CD4-positive, alpha-beta T cell (primary cell): ENCODE results near the gene FCRL3. TPM values are rescaled to one million over a fixed set of nuclear protein-coding genes. Genes with fewer than 3 reads are reported as not detected.

ENCODE experiments used
- ATAC-seq: fragments of 200-7000 bp; cut with Tn5 transposase; one replicate; pipeline ENCODE4 v1.10.0; 2022; ENCODE audit warnings: mild to moderate bottlenecking; ENCODE audit not compliant: poor library complexity
- CTCF ChIA-PET: fragments of 350-600 bp; sonication (Branson Sonifier 250); formaldehyde crosslinking; loops from one replicate; lab custom pipeline; 2021; ENCODE audit warnings: antibody characterized with exemption, inconsistent platforms; lab: Charles Lee
- POLR2A ChIA-PET: fragments of 350-600 bp; sonication (Branson Sonifier 250); formaldehyde crosslinking; loops from one replicate; lab custom pipeline; 2021; ENCODE audit warnings: antibody characterized with exemption, inconsistent platforms; lab: Charles Lee
- DNase-seq, 14 experiments: peaks; one replicate each; pipeline ENCODE4 v3.0.0-alpha.2; 2013 to 2020; ENCODE audit warnings: mixed read lengths in 2 of 14
- H3K27ac ChIP-seq, 2 donors: one replicate each; pipeline versions ENCODE4 v1.5.1 to v1.7.0; 2013; ENCODE audit warnings: low read length in 2 of 2, low read depth in 1 of 2, mild to moderate bottlenecking in 1 of 2
- H3K27me3 ChIP-seq, 2 experiments: 1 replicate in 1 of 2; 2 replicates in 1 of 2; pipeline versions ENCODE4 v1.6.1 to v1.7.0; 2013; ENCODE audit warnings: low read length in 2 of 2, control low read depth in 1 of 2, mild to moderate bottlenecking in 1 of 2, moderate library complexity in 1 of 2; ENCODE audit not compliant: insufficient read depth in 2 of 2, control insufficient read depth in 1 of 2
- H3K36me3 ChIP-seq: one replicate; pipeline ENCODE4 v1.6.1; 2013; ENCODE audit warnings: low read length, control low read depth; ENCODE audit not compliant: insufficient read depth
- H3K4me1 ChIP-seq: one replicate; pipeline ENCODE4 v1.6.1; 2013; ENCODE audit warnings: low read length, control low read depth; ENCODE audit not compliant: insufficient read depth
- H3K4me3 ChIP-seq: one replicate; pipeline ENCODE4 v1.5.1; 2013; ENCODE audit warnings: mild to moderate bottlenecking, low read length, moderate library complexity
- H3K9me3 ChIP-seq, 2 experiments: 1 replicate in 1 of 2; 2 replicates in 1 of 2; pipeline versions ENCODE4 v1.6.1 to v1.7.0; 2013; ENCODE audit warnings: low read length in 2 of 2, mild to moderate bottlenecking in 2 of 2, control low read depth in 1 of 2, moderate library complexity in 1 of 2; ENCODE audit not compliant: control insufficient read depth in 1 of 2, insufficient read depth in 1 of 2
- H3K27ac Mint-ChIP-seq: one replicate; pipeline ENCODE4 v1.8.0; 2020; ENCODE audit warnings: mixed read lengths
- H3K27me3 Mint-ChIP-seq: one replicate; pipeline ENCODE4 v1.8.0; 2021; ENCODE audit warnings: mixed read lengths
- H3K36me3 Mint-ChIP-seq: one replicate; pipeline ENCODE4 v1.8.0; 2021; ENCODE audit warnings: low read depth, mixed read lengths
- H3K4me1 Mint-ChIP-seq: one replicate; pipeline ENCODE4 v1.8.0; 2021; ENCODE audit warnings: low read depth, mixed read lengths
- H3K4me3 Mint-ChIP-seq: one replicate; pipeline ENCODE4 v1.8.0; 2020; ENCODE audit warnings: mild to moderate bottlenecking, mixed read lengths
- H3K9me3 Mint-ChIP-seq: one replicate; pipeline ENCODE4 v1.8.0; 2020; ENCODE audit warnings: mixed read lengths
- CTCF ChIP-seq: fragments of 200-600 bp; IDR thresholded peaks from one replicate; pipeline ENCODE4 v1.8.0; 2022; ENCODE audit warnings: antibody characterized with exemption, mild to moderate bottlenecking
- intact Hi-C, 2 experiments: fragments of 100-400 bp; cut with DNase I in 1 of 2; cut with micrococcal nuclease in 1 of 2; formaldehyde crosslinking; loops; one replicate each; pipeline versions ENCODE4 v1.15.1 to v1.9.0; 2023 to 2025; cut with DNase I, micrococcal nuclease
- total RNA-seq, 174 experiments: library from RNA in 2 of 174; stranded (reverse) in 2 of 174; gene quantifications; one replicate each; pipeline ENCODE4 v1.2.3 and lab custom pipeline; 2021 to 2026

Gene FCRL3
- total RNA-seq, 2 experiments from 2014 or later, result 0.99 to 1.1 TPM

- CTCF ChIA-PET, result interaction anchor here (1.1 kb wide), 1 partner anchor 9 kb away, joined by 3 read pairs; the partner anchor contains the start of gene FCRL3
Measured at GRCh38 chr1:157691285-157691920, 9.2 kb downstream of the FCRL3 start.

GRCh38 chr1:157682710-157683437 is 17.7 kb downstream of the FCRL3 start:
- CTCF ChIA-PET, result no interaction called here
- H3K4me3 ChIP-seq, result no peak overlapping the region
- Mint-ChIP-seq H3K4me1 (no peaks in the 10 kb centered on the region), H3K36me3 (no peaks in the 10 kb centered on the region), H3K9me3 (peaks cover 2% of the 10 kb centered on the region), H3K27me3 (peaks cover 13% of the 10 kb centered on the region), H3K4me3 (no peak overlapping the region), H3K27ac (no peak overlapping the region)
- H3K27ac ChIP-seq, result no peak overlapping the region
- intact Hi-C loops, result no loop called here
- H3K36me3 ChIP-seq, result no peaks in the 10 kb centered on the region
- no peaks in the 10 kb centered on the region for H3K9me3 ChIP-seq
- H3K27me3 ChIP-seq, result no peaks in the 10 kb centered on the region
- no peak for DNase-seq
- ATAC-seq, result no peak
- H3K4me1 ChIP-seq, result no peaks in the 10 kb centered on the region
- POLR2A ChIA-PET, result no interaction called here
- TF ChIP-seq CTCF, result no peak

More at GRCh38 chr1:157691285-157691920, 9.2 kb downstream of the FCRL3 start:
- Mint-ChIP-seq H3K27me3 (peaks cover 5% of the 10 kb centered on the region), H3K36me3 (no peaks in the 10 kb centered on the region), H3K4me1 (no peaks in the 10 kb centered on the region), H3K27ac (no peak overlapping the region), H3K9me3 (no peaks in the 10 kb centered on the region), H3K4me3 (no peak overlapping the region)
- Histone ChIP-seq H3K4me3 (no peak overlapping the region), H3K36me3 (no peaks in the 10 kb centered on the region), H3K27me3 (no peaks in the 10 kb centered on the region), H3K9me3 (no peaks in the 10 kb centered on the region), H3K27ac (no peak overlapping the region), H3K4me1 (no peaks in the 10 kb centered on the region)
- ATAC-seq (no peak), DNase-seq (no peak)
- POLR2A ChIA-PET, result no interaction called here
- TF ChIP-seq CTCF, result peak; percentile 26
- intact Hi-C loops, result no loop called here

- no peaks in the 10 kb centered on the region for H3K4me1 Mint-ChIP-seq
- Histone ChIP-seq H3K9me3 (peaks cover 0 to 4% of the 10 kb centered on the region in 2 experiments), H3K36me3 (no peaks in the 10 kb centered on the region), H3K27ac (no peak overlapping the region), H3K4me3 (no peak overlapping the region), H3K27me3 (no peaks in the 10 kb centered on the region), H3K4me1 (no peaks in the 10 kb centered on the region)
- H3K27me3 Mint-ChIP-seq, result peaks cover 16% of the 10 kb centered on the region
- ChIA-PET POLR2A (no interaction called here), CTCF (no interaction called here)
- DNase-seq (no peak), ATAC-seq (no peak)
- H3K4me3 Mint-ChIP-seq, result no peak overlapping the region
- peaks cover 2% of the 10 kb centered on the region for H3K9me3 Mint-ChIP-seq
- H3K27ac Mint-ChIP-seq, result no peak overlapping the region
- intact Hi-C loops, result no loop called here
- TF ChIP-seq CTCF, result no peak
- no peaks in the 10 kb centered on the region for H3K36me3 Mint-ChIP-seq
Measured at GRCh38 chr1:157678721-157679120, 21.8 kb downstream of the FCRL3 start.
